Nephron progenitor cell (in vitro differentiated cells): ENCODE data around the gene SCAMP2.
A peak's percentile ranks its signal among the peaks of the same experiment; 100 is the strongest.

Experiments
- DNase-seq: peaks from one replicate; pipeline ENCODE4 v3.0.0; 2021
- H3K27ac Mint-ChIP-seq: 2 replicates; pipeline ENCODE4 v1.8.0; 2021; ENCODE audit warnings: mild to moderate bottlenecking, moderate library complexity, mixed read lengths
- H3K27me3 Mint-ChIP-seq: 2 replicates; pipeline ENCODE4 v1.8.0; 2021; ENCODE audit warnings: mild to moderate bottlenecking, low read depth, mixed read lengths; ENCODE audit not compliant: poor library complexity
- H3K36me3 Mint-ChIP-seq: 2 replicates; pipeline ENCODE4 v1.8.0; 2021; ENCODE audit warnings: low read depth, mixed read lengths
- H3K4me1 Mint-ChIP-seq: 2 replicates; pipeline ENCODE4 v1.8.0; 2021; ENCODE audit warnings: mixed read lengths
- H3K4me3 Mint-ChIP-seq: 2 replicates; pipeline ENCODE4 v1.8.0; 2021; ENCODE audit warnings: mild to moderate bottlenecking, moderate library complexity, mixed read lengths
- H3K9me3 Mint-ChIP-seq: 2 replicates; pipeline ENCODE4 v1.8.0; 2021; ENCODE audit warnings: mild to moderate bottlenecking, moderate library complexity, mixed read lengths
- CTCF ChIP-seq: fragments of 200-600 bp; sonication (generic); IDR thresholded peaks from 2 replicates; pipeline ENCODE4 v1.5.0; 2021; ENCODE audit warnings: antibody characterized with exemption

Gene SCAMP2

DNA sequence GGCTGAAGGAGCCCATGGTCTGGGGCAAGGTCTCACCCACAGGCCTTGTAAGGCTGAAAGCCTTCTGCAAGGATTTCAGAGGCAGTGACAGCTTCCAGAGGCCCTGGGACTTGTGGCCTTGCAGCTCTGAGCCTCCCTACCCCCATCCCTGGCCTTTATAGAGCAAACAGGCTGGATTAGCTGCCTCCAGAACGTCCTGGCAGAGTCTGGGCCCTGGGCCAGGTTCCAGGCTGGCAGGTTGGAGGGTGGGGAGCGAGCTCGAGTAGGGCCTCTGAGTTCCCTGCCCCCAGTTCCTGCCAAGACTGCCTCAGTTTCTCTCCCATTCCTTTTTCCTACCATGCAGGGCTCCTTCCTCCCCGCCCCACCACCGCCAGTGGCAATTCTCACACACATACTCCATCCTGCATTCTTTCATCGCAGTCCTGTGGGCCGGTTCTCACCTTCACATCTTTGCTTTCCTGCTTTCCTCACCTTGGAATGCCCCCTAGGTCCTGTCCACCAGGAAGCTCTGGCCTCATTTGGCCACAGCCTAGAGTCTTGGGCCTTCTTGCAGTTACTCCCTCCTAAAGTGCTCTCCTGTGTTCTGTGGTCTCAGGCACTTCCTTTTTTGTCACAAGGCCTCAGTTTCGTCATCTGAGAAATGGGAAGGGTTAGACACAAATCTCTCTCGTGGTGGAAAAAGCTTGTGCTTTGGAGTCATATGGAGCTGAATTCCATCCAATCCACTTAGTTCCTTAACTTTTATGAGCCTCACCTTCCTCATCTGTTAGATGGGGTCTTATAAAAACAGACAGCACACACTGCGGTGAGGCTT, 57.8 kb downstream of the SCAMP2 start:
- Mint-ChIP-seq H3K27ac (no peak overlapping the region), H3K4me3 (no peak overlapping the region), H3K36me3 (no peaks in the 10 kb centered on the region), H3K4me1 (peaks cover 14% of the 10 kb centered on the region), H3K9me3 (no peaks in the 10 kb centered on the region), H3K27me3 (peaks cover 29% of the 10 kb centered on the region)
- TF ChIP-seq CTCF, result no peak
- DNase-seq, result no peak

GRCh38 chr15:74812533-74812932, 60.6 kb downstream of the SCAMP2 start, which contains the start of gene LMAN1L:
TSS of gene LMAN1L (plus strand) at chr15:74812835. CDS start at chr15:74812855, 20 bp downstream.
- Mint-ChIP-seq H3K27ac (no peak within 1 kb of the TSS), H3K9me3 (no peaks in the 10 kb centered on the region), H3K4me3 (no peak within 1 kb of the TSS), H3K27me3 (peaks cover 18% of the 10 kb centered on the region), H3K4me1 (peaks cover 19% of the 10 kb centered on the region), H3K36me3 (no peaks in the 10 kb centered on the region)
- DNase-seq, result no peak
- TF ChIP-seq CTCF, result no peak

DNA sequence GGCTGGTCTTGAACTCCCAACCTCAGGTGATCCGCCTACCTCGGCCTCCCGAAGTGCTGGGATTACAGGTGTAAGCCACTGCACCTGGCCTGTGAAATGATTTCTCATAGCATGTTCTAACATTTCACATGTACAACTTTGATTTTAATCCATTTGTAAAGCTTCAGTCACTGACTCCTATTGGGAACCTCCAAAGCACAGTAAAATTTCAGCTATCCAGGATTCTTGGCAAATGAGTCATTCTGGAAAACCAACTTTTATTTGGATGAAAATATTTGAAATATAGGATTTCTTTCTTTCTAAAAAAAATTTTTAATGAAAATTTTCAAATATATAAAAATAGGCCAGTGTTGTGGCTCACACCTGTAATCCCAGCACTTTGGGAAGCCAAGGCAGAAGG, 63.2 kb downstream of the SCAMP2 start:
- Mint-ChIP-seq H3K9me3 (no peaks in the 10 kb centered on the region), H3K27ac (no peak overlapping the region), H3K4me1 (peaks cover 11% of the 10 kb centered on the region), H3K27me3 (peaks cover 10% of the 10 kb centered on the region), H3K4me3 (no peak overlapping the region), H3K36me3 (peaks cover 2% of the 10 kb centered on the region)
- DNase-seq, result no peak
- no peak for TF ChIP-seq CTCF

DNA sequence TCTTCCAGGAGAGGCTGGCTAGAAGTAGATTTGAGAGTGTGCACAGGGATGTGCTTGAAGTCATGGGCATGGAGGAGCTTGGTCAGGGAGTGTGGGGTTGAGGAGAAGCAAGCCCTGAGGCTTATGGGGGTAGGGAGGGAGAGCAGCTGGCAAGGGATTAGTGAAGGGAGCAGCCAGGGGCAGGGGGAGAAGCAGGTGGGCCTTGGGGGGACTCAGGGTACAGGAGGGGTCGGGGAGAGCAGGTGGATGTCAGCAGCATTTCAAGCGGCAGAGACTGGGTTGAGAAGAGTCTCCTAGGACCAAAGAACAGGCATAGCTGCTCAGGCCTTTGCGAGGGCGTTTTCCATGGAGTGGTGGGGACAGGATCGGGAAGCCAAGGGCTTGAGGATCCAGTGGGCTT, 63.9 kb downstream of the SCAMP2 start:
- peaks cover 10% of the 10 kb centered on the region for H3K27me3 Mint-ChIP-seq
- H3K4me1 Mint-ChIP-seq, result peaks cover 11% of the 10 kb centered on the region
- H3K36me3 Mint-ChIP-seq, result peaks cover 7% of the 10 kb centered on the region
- H3K9me3 Mint-ChIP-seq, result no peaks in the 10 kb centered on the region
- no peak for TF ChIP-seq CTCF
- peak overlapping the region; percentile 16 for H3K27ac Mint-ChIP-seq
- DNase-seq, result no peak
- H3K4me3 Mint-ChIP-seq, result no peak overlapping the region

GRCh38 chr15:74808840-74809229, 64.3 kb downstream of the SCAMP2 start:
- no peak for DNase-seq
- Mint-ChIP-seq H3K27me3 (peaks cover 10% of the 10 kb centered on the region), H3K36me3 (peaks cover 11% of the 10 kb centered on the region), H3K9me3 (no peaks in the 10 kb centered on the region), H3K4me1 (peaks cover 11% of the 10 kb centered on the region), H3K27ac (no peak overlapping the region), H3K4me3 (no peak overlapping the region)
- TF ChIP-seq CTCF, result no peak
